K562 (cell line): ENCODE results near the gene IL27RA. TPM values are rescaled to one million over a fixed set of nuclear protein-coding genes. Genes with fewer than 3 reads are reported as not detected.

Experiments used
- CXXC5 ChIP-seq: fragments of 250-450 bp; sonication (Bioruptor Pico); IDR thresholded peaks from 2 replicates; pipeline ENCODE4 v1.8.0; 2022; ENCODE audit warnings: inconsistent platforms, mild to moderate bottlenecking, moderate library complexity
- DIDO1 ChIP-seq: fragments of 450-650 bp; IDR thresholded peaks from 2 replicates; pipeline ENCODE4 v1.6.1; 2016; ENCODE audit warnings: low read depth, missing biosample characterization, missing genetic modification characterization
- FOXK1 ChIP-seq: sonication (generic); formaldehyde crosslinking; IDR thresholded peaks from 2 replicates; pipeline ENCODE4 v1.8.0; 2022; ENCODE audit warnings: missing genetic modification reagents, mild to moderate bottlenecking, borderline replicate concordance
- GATAD2A ChIP-seq: fragments of 450-650 bp; IDR thresholded peaks from 2 replicates; pipeline ENCODE4 v1.6.1; 2017
- IRF2 ChIP-seq: sonication (generic); formaldehyde crosslinking; IDR thresholded peaks from 2 replicates; pipeline ENCODE4 v1.8.1; 2022; ENCODE audit warnings: mild to moderate bottlenecking, missing genetic modification reagents
- MAFK ChIP-seq: IDR thresholded peaks from 2 replicates; pipeline ENCODE4 v1.6.1; 2011; ENCODE audit warnings: low read length, improper control_type of control experiment
- NR4A1 ChIP-seq, 2 experiments: fragments of 250-450 bp in 1 of 2; fragments of 450-650 bp in 1 of 2; sonication (Bioruptor Pico) in 1 of 2; IDR thresholded peaks; 2 replicates each; pipeline versions ENCODE4 v1.4.0 to v1.6.1; 2016 to 2020; ENCODE audit warnings: mild to moderate bottlenecking in 2 of 2, missing compliant biosample characterization in 1 of 2, missing genetic modification characterization in 1 of 2, moderate library complexity in 1 of 2
- PCBP2 ChIP-seq: fragments of 200-400 bp; formaldehyde crosslinking; IDR thresholded peaks from 2 replicates; pipeline ENCODE4 v1.6.1; 2018; ENCODE audit warnings: low read length, low read depth, mild to moderate bottlenecking, moderate library complexity; ENCODE audit not compliant: poor library complexity, severe bottlenecking
- PHF8 ChIP-seq: fragments of 200-600 bp; sonication (generic); IDR thresholded peaks from 2 replicates; pipeline ENCODE4 v1.6.1; 2012; ENCODE audit warnings: mixed run types, mild to moderate bottlenecking, inconsistent platforms, low read length, moderate library complexity, borderline replicate concordance
- POLR2G ChIP-seq: fragments of 200-400 bp; formaldehyde crosslinking; IDR thresholded peaks from 2 replicates; pipeline ENCODE4 v1.6.1; 2017; ENCODE audit warnings: low read depth, mild to moderate bottlenecking, antibody characterized with exemption, low read length, moderate library complexity
- RBM25 ChIP-seq: fragments of 200-400 bp; formaldehyde crosslinking; IDR thresholded peaks from 2 replicates; pipeline ENCODE4 v1.6.1; 2018; ENCODE audit warnings: low read length, low read depth, moderate library complexity; ENCODE audit not compliant: severe bottlenecking
- TAF1 ChIP-seq: IDR thresholded peaks from 2 replicates; pipeline ENCODE4 v1.6.1; 2011; ENCODE audit warnings: mild to moderate bottlenecking, low read length, moderate library complexity; ENCODE audit not compliant: insufficient read depth, control insufficient read depth, severe bottlenecking; ENCODE audit errors: extremely low read depth
- TBP ChIP-seq: optimal IDR thresholded peaks from 2 replicates; pipeline ENCODE3; 2011; ENCODE audit warnings: low read depth, low read length, improper control_type of control experiment
- ZBTB7A ChIP-seq: IDR thresholded peaks from 2 replicates; pipeline ENCODE4 v1.6.1; 2011; ENCODE audit warnings: low read depth, mild to moderate bottlenecking, low read length, moderate library complexity, borderline replicate concordance; ENCODE audit not compliant: control insufficient read depth
- ZEB2 ChIP-seq: fragments of 450-650 bp; IDR thresholded peaks from 2 replicates; pipeline ENCODE4 v1.6.1; 2016
- ZNF408 ChIP-seq: fragments of 250-450 bp; sonication (Bioruptor Pico); IDR thresholded peaks from 2 replicates; pipeline ENCODE4 v1.4.0; 2020; ENCODE audit warnings: low read depth, mild to moderate bottlenecking, moderate library complexity
- ZNF764 ChIP-seq: fragments of 250-450 bp; sonication (Bioruptor Pico); IDR thresholded peaks from 2 replicates; pipeline ENCODE4 v1.4.0; 2020; ENCODE audit warnings: low read depth, mild to moderate bottlenecking, moderate library complexity
- polyA plus RNA-seq, 8 experiments: library from polyadenylated mRNA; depleted of rRNA in 4 of 8; stranded (reverse) in 5 of 8; unstranded in 3 of 8; fragments of >200 nt; fragmentation: Nextera tagmentation in 2 of 8; fragmentation: Illumina TruSeq in 1 of 8; extraction: Ambion mirVana in 2 of 8; extraction: Trizol in 1 of 8; gene quantifications; 2 replicates each; pipeline versions ENCODE4 v1.2.1 to v1.2.3, GENCODE V29; 2011 to 2014; ENCODE audit warnings: inconsistent platforms in 1 of 8, missing spikeins in 1 of 8
- total RNA-seq, 7 experiments: library from RNA; depleted of rRNA in 6 of 7; stranded (reverse); fragments of >200 nt in 6 of 7; fragmentation: Illumina TruSeq in 2 of 7; extraction: Trizol in 2 of 7; gene quantifications; 2 replicates each; pipeline versions ENCODE4 v1.2.1 to v1.2.3, GENCODE V29; 2011 to 2021; ENCODE audit warnings: low replicate concordance in 1 of 7
- TF ChIP-seq, protein P1 (sequence below): fragments of 250-450 bp; sonication (Bioruptor Pico); IDR thresholded peaks from 2 replicates; pipeline ENCODE4 v1.5.0; 2020; ENCODE audit warnings: mild to moderate bottlenecking
- TF ChIP-seq, protein P2 (sequence below): IDR thresholded peaks from 3 replicates; pipeline ENCODE4 v1.6.1; 2011; ENCODE audit warnings: borderline replicate concordance, mild to moderate bottlenecking; ENCODE audit not compliant: insufficient read length, insufficient read depth
- TF ChIP-seq, protein P3 (sequence below): fragments of 450-650 bp; formaldehyde crosslinking; IDR thresholded peaks from 2 replicates; pipeline ENCODE4 v1.4.0; 2022; ENCODE audit warnings: missing genetic modification characterization
- TF ChIP-seq, protein P4 (sequence below): sonication (generic); formaldehyde crosslinking; IDR thresholded peaks from 2 replicates; pipeline ENCODE4 v1.8.1; 2023; ENCODE audit warnings: mild to moderate bottlenecking, missing genetic modification reagents
- TF ChIP-seq, protein P5 (sequence below): IDR thresholded peaks from 2 replicates; pipeline ENCODE4 v1.6.1; 2016; ENCODE audit warnings: missing genetic modification characterization, missing compliant biosample characterization

IL27RA gene
- total and polyA plus RNA-seq, 9 of the 15 experiments (the other 6 are each of a cell fraction or from before 2014, with no cell fraction given), result 1.9 to 15.9 (median 12.0) TPM

DNA sequence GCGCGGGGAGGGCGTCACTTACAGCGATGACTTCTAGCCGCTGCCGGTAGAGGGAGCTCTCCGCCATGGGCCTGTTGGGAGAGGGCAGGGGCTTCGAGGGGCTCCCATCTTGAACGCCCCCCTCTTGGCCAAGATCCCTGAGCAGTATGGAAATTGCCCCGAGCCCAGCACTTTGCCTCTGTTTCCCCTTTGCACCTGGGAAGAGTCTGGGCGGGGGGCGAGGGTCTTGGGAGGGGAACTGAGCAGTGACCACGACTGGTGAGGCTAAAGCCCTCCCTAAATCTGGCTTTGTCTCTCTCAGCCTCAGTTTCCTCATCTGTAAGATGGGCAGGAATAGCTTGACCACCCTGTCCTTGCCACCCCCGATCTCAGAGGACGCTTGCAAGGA is 27.5 kb downstream of the IL27RA start (continued):
- TF ChIP-seq, protein P1, sequence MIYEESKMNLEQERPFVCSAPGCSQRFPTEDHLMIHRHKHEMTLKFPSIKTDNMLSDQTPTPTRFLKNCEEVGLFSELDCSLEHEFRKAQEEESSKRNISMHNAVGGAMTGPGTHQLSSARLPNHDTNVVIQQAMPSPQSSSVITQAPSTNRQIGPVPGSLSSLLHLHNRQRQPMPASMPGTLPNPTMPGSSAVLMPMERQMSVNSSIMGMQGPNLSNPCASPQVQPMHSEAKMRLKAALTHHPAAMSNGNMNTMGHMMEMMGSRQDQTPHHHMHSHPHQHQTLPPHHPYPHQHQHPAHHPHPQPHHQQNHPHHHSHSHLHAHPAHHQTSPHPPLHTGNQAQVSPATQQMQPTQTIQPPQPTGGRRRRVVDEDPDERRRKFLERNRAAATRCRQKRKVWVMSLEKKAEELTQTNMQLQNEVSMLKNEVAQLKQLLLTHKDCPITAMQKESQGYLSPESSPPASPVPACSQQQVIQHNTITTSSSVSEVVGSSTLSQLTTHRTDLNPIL (CRISPR knock-in tag), result no peak
- TF ChIP-seq ZNF408 (no peak), PCBP2 (no peak), RBM25 (peak; percentile 23), PHF8 (no peak), ZNF764 (CRISPR knock-in tag) (no peak), FOXK1 (CRISPR knock-in tag) (no peak), TAF1 (no peak), CXXC5 (CRISPR knock-in tag) (no peak), IRF2 (CRISPR knock-in tag) (no peak), TBP (no peak), DIDO1 (tag) (no peak), MAFK (no peak), ZEB2 (no peak), GATAD2A (peak; percentile 80; the same call in 1 of the 2 replicates), ZBTB7A (peak; percentile 99), NR4A1 (CRISPR knock-in tag; IDR thresholded peaks at IDR 0.05) (no peak), NR4A1 (tag; IDR thresholded peaks at IDR 0.05) (no peak), POLR2G (no peak)
- TF ChIP-seq, protein P2, sequence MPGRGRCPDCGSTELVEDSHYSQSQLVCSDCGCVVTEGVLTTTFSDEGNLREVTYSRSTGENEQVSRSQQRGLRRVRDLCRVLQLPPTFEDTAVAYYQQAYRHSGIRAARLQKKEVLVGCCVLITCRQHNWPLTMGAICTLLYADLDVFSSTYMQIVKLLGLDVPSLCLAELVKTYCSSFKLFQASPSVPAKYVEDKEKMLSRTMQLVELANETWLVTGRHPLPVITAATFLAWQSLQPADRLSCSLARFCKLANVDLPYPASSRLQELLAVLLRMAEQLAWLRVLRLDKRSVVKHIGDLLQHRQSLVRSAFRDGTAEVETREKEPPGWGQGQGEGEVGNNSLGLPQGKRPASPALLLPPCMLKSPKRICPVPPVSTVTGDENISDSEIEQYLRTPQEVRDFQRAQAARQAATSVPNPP, result no peak
- TF ChIP-seq, protein P3, sequence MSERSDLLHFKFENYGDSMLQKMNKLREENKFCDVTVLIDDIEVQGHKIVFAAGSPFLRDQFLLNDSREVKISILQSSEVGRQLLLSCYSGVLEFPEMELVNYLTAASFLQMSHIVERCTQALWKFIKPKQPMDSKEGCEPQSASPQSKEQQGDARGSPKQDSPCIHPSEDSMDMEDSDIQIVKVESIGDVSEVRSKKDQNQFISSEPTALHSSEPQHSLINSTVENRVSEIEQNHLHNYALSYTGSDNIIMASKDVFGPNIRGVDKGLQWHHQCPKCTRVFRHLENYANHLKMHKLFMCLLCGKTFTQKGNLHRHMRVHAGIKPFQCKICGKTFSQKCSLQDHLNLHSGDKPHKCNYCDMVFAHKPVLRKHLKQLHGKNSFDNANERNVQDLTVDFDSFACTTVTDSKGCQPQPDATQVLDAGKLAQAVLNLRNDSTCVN (CRISPR knock-in tag), result no peak
- TF ChIP-seq, protein P4, sequence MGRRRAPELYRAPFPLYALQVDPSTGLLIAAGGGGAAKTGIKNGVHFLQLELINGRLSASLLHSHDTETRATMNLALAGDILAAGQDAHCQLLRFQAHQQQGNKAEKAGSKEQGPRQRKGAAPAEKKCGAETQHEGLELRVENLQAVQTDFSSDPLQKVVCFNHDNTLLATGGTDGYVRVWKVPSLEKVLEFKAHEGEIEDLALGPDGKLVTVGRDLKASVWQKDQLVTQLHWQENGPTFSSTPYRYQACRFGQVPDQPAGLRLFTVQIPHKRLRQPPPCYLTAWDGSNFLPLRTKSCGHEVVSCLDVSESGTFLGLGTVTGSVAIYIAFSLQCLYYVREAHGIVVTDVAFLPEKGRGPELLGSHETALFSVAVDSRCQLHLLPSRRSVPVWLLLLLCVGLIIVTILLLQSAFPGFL (CRISPR knock-in tag), result no peak
- TF ChIP-seq, protein P5, sequence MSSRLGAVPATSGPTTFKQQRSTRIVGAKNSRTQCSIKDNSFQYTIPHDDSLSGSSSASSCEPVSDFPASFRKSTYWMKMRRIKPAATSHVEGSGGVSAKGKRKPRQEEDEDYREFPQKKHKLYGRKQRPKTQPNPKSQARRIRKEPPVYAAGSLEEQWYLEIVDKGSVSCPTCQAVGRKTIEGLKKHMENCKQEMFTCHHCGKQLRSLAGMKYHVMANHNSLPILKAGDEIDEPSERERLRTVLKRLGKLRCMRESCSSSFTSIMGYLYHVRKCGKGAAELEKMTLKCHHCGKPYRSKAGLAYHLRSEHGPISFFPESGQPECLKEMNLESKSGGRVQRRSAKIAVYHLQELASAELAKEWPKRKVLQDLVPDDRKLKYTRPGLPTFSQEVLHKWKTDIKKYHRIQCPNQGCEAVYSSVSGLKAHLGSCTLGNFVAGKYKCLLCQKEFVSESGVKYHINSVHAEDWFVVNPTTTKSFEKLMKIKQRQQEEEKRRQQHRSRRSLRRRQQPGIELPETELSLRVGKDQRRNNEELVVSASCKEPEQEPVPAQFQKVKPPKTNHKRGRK (tag), result no peak
